GM23338 (cell line): Measurements from ENCODE around the gene NAPG. TPM values are rescaled to one million over a fixed set of nuclear protein-coding genes. Genes with fewer than 3 reads are reported as not detected.

Source experiments
- ATAC-seq: fragments of 200-7000 bp; cut with Tn5 transposase; 3 replicates; pipeline ENCODE4 v1.9.1; 2020
- DNase-seq: peaks from one replicate; pipeline ENCODE4 v3.0.0-alpha.2; 2015; ENCODE audit warnings: low spot score
- H2AFZ ChIP-seq: fragments of 200-600 bp; sonication (generic); 2 replicates; pipeline ENCODE4 v1.8.0; 2016; ENCODE audit warnings: antibody characterized with exemption, mild to moderate bottlenecking, moderate library complexity
- H3F3A ChIP-seq: fragments of 200-600 bp; sonication (generic); replicated peaks from 2 replicates; pipeline ENCODE4 v1.8.0; 2017; ENCODE audit warnings: antibody characterized with exemption, mixed run types, low read depth
- H3K27ac ChIP-seq: fragments of 200-600 bp; sonication (generic); 2 replicates; pipeline ENCODE4 v1.6.1; 2016; ENCODE audit warnings: low read depth
- H3K27me3 ChIP-seq: fragments of 200-600 bp; sonication (generic); 2 replicates; pipeline ENCODE4 v1.8.0; 2016; ENCODE audit warnings: mild to moderate bottlenecking, mixed run types, moderate library complexity; ENCODE audit not compliant: insufficient read depth
- H3K36me3 ChIP-seq: fragments of 200-600 bp; sonication (generic); 2 replicates; pipeline ENCODE4 v1.8.0; 2016; ENCODE audit warnings: mild to moderate bottlenecking; ENCODE audit not compliant: insufficient read depth
- H3K4me1 ChIP-seq: fragments of 200-600 bp; sonication (generic); 2 replicates; pipeline ENCODE4 v1.8.0; 2016; ENCODE audit warnings: mild to moderate bottlenecking, moderate library complexity; ENCODE audit not compliant: insufficient read depth
- H3K4me2 ChIP-seq: fragments of 200-600 bp; sonication (generic); 2 replicates; pipeline ENCODE4 v1.7.1; 2017; ENCODE audit warnings: mixed run types
- H3K4me3 ChIP-seq: fragments of 200-600 bp; sonication (generic); 2 replicates; pipeline ENCODE4 v1.6.1; 2016; ENCODE audit warnings: mixed run types
- H3K79me2 ChIP-seq: fragments of 200-600 bp; sonication (generic); replicated peaks from 2 replicates; pipeline ENCODE4 v1.8.0; 2017; ENCODE audit warnings: mild to moderate bottlenecking; ENCODE audit not compliant: insufficient read depth
- H3K9me2 ChIP-seq: fragments of 200-600 bp; sonication (generic); 2 replicates; pipeline ENCODE4 v1.8.0; 2017; ENCODE audit not compliant: insufficient read depth
- H4K20me1 ChIP-seq: fragments of 200-600 bp; sonication (generic); replicated peaks from 2 replicates; pipeline ENCODE4 v1.8.0; 2017; ENCODE audit warnings: mild to moderate bottlenecking; ENCODE audit not compliant: insufficient read depth
- H3K27ac Mint-ChIP-seq: 2 replicates; pipeline ENCODE4 v1.8.0; 2020; ENCODE audit warnings: inconsistent platforms, mild to moderate bottlenecking, moderate library complexity, mixed read lengths
- H3K27me3 Mint-ChIP-seq: 3 replicates; pipeline ENCODE4 v1.8.0; 2022; ENCODE audit warnings: low read depth, mild to moderate bottlenecking, moderate library complexity, mixed read lengths, inconsistent platforms; ENCODE audit not compliant: insufficient read depth, poor library complexity
- H3K36me3 Mint-ChIP-seq: 3 replicates; pipeline ENCODE4 v1.8.0; 2021; ENCODE audit warnings: low read depth, mild to moderate bottlenecking, inconsistent platforms, moderate library complexity, mixed read lengths
- H3K4me1 Mint-ChIP-seq: 3 replicates; pipeline ENCODE4 v1.8.0; 2020; ENCODE audit warnings: mild to moderate bottlenecking, inconsistent platforms, mixed read lengths
- H3K4me3 Mint-ChIP-seq: 3 replicates; pipeline ENCODE4 v1.8.0; 2021; ENCODE audit warnings: moderate library complexity, mild to moderate bottlenecking, inconsistent platforms, mixed read lengths
- H3K9me3 Mint-ChIP-seq: 3 replicates; pipeline ENCODE4 v1.8.0; 2020; ENCODE audit warnings: moderate library complexity, mild to moderate bottlenecking, inconsistent platforms, mixed read lengths
- CREB1 ChIP-seq: fragments of 250-450 bp; sonication (Bioruptor Pico); IDR thresholded peaks from 2 replicates; pipeline ENCODE4 v1.5.0; 2020; ENCODE audit warnings: low read depth, mild to moderate bottlenecking, moderate library complexity
- CTCF ChIP-seq, 2 experiments: fragments of 200-600 bp in 1 of 2; sonication (generic) in 1 of 2; conservative IDR thresholded peaks; 2 replicates each; pipeline versions ENCODE4 v1.5.1 to v1.6.1; 2016 to 2017; ENCODE audit warnings: antibody characterized with exemption in 2 of 2, low read depth in 2 of 2, mild to moderate bottlenecking in 2 of 2, moderate library complexity in 1 of 2
- ETS1 ChIP-seq: IDR thresholded peaks from 2 replicates; pipeline ENCODE4 v1.6.1; 2016; ENCODE audit warnings: antibody characterized with exemption
- EZH2 ChIP-seq: fragments of 200-600 bp; sonication (generic); IDR thresholded peaks from one replicate; pipeline ENCODE4 v1.8.0; 2017; ENCODE audit warnings: antibody characterized with exemption, mild to moderate bottlenecking, low read depth; ENCODE audit not compliant: unreplicated experiment
- EZH2phosphoT487 ChIP-seq: fragments of 200-600 bp; sonication (generic); IDR thresholded peaks from one replicate; pipeline ENCODE4 v1.8.1; 2018; ENCODE audit warnings: antibody characterized with exemption; ENCODE audit not compliant: unreplicated experiment
- JUNB ChIP-seq: IDR thresholded peaks from one replicate; pipeline ENCODE4 v1.6.1; 2016; ENCODE audit warnings: antibody characterized with exemption; ENCODE audit not compliant: unreplicated experiment
- NANOG ChIP-seq: IDR thresholded peaks from 2 replicates; pipeline ENCODE4 v1.6.1; 2016; ENCODE audit warnings: antibody characterized with exemption, borderline replicate concordance
- POLR2AphosphoS5 ChIP-seq: IDR thresholded peaks from 2 replicates; pipeline ENCODE4 v1.6.1; 2016; ENCODE audit warnings: antibody characterized with exemption, low read depth
- STAT1 ChIP-seq: IDR thresholded peaks from one replicate; pipeline ENCODE4 v1.6.1; 2016; ENCODE audit warnings: antibody characterized with exemption; ENCODE audit not compliant: unreplicated experiment
- ZNF114 ChIP-seq: fragments of 250-450 bp; sonication (Bioruptor Pico); IDR thresholded peaks from 2 replicates; pipeline ENCODE4 v1.5.0; 2020; ENCODE audit warnings: mild to moderate bottlenecking, moderate library complexity
- ZNF331 ChIP-seq: fragments of 250-450 bp; sonication (Bioruptor Pico); IDR thresholded peaks from 2 replicates; pipeline ENCODE4 v1.5.0; 2020; ENCODE audit warnings: low read depth, mild to moderate bottlenecking, moderate library complexity
- ZNF462 ChIP-seq: fragments of 250-450 bp; sonication (Bioruptor Pico); IDR thresholded peaks from 2 replicates; pipeline ENCODE4 v1.5.0; 2020; ENCODE audit warnings: mild to moderate bottlenecking, moderate library complexity
- polyA plus RNA-seq: library from polyadenylated mRNA; unstranded; fragments of >200 nt; fragmentation: Nextera tagmentation; extraction: Ambion mirVana; gene quantifications from 2 replicates; pipeline ENCODE4 v1.2.1, GENCODE V29; 2016
- total RNA-seq: library from RNA; depleted of rRNA; stranded (reverse); fragments of >200 nt; shearing (Covaris generic); gene quantifications from 2 replicates; pipeline ENCODE4 v1.2.3, GENCODE V29; 2014
- TF ChIP-seq, protein P1 (sequence below): IDR thresholded peaks from one replicate; pipeline ENCODE4 v1.6.1; 2018; ENCODE audit warnings: antibody characterized with exemption; ENCODE audit not compliant: unreplicated experiment

NAPG gene
- total and polyA plus RNA-seq, 2 experiments from 2014 or later, result 26.8 to 40.1 TPM

DNA sequence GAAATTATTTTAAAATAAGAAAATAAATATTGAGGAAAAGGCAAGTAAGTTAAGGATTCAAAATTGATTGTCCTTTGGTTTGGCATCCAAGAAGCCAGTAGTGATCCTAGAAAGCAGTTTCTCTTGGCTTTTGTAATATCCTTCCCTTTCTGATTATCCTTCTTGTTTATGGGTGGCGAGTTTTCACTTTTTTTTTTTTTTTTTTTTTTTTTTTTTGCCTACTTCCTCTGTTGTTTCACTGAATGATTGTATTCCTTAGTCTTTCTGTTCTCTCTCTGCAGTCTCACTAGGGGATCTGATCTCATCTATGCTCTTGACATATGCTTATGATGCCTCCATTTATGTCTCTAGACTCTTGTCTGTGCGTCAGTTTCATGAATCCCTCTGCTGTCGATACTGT, 4.2 kb downstream of the NAPG start:
- no peak for ATAC-seq
- Histone ChIP-seq H4K20me1 (peaks cover 20% of the 10 kb centered on the region), H2AFZ (no peak overlapping the region), H3K9me2 (no peaks in the 10 kb centered on the region), H3K4me3 (no peak overlapping the region), H3K4me2 (no peak overlapping the region), H3K36me3 (no peaks in the 10 kb centered on the region; the same call in 1 of the 2 replicates), H3K27me3 (no peaks in the 10 kb centered on the region), H3K27ac (no peak overlapping the region), H3K4me1 (peaks cover 5% of the 10 kb centered on the region; the same call in 1 of the 2 replicates), H3F3A (no peaks in the 10 kb centered on the region), H3K79me2 (peaks cover 77% of the 10 kb centered on the region)
- Mint-ChIP-seq H3K9me3 (no peaks in the 10 kb centered on the region), H3K27me3 (peaks cover 7% of the 10 kb centered on the region), H3K36me3 (peaks cover 4% of the 10 kb centered on the region; the same call in 1 of the 3 replicates), H3K4me1 (peaks cover 17% of the 10 kb centered on the region; the same call in 2 of the 3 replicates), H3K27ac (0 out of 2 replicates have a peak overlapping the region, but pooled peaks have one; percentile 14), H3K4me3 (no peak overlapping the region)
- no peak for TF ChIP-seq ZNF331 (CRISPR knock-in tag)
- TF ChIP-seq ETS1, result no peak
- no peak for TF ChIP-seq STAT1
- TF ChIP-seq ZNF114 (CRISPR knock-in tag), result no peak
- no peak for TF ChIP-seq JUNB
- no peak for TF ChIP-seq EZH2
- TF ChIP-seq CTCF (conservative IDR thresholded peaks at IDR 0.05; ENCODE audit: low read depth in 2 of 2), result no peak
- TF ChIP-seq, protein P1, sequence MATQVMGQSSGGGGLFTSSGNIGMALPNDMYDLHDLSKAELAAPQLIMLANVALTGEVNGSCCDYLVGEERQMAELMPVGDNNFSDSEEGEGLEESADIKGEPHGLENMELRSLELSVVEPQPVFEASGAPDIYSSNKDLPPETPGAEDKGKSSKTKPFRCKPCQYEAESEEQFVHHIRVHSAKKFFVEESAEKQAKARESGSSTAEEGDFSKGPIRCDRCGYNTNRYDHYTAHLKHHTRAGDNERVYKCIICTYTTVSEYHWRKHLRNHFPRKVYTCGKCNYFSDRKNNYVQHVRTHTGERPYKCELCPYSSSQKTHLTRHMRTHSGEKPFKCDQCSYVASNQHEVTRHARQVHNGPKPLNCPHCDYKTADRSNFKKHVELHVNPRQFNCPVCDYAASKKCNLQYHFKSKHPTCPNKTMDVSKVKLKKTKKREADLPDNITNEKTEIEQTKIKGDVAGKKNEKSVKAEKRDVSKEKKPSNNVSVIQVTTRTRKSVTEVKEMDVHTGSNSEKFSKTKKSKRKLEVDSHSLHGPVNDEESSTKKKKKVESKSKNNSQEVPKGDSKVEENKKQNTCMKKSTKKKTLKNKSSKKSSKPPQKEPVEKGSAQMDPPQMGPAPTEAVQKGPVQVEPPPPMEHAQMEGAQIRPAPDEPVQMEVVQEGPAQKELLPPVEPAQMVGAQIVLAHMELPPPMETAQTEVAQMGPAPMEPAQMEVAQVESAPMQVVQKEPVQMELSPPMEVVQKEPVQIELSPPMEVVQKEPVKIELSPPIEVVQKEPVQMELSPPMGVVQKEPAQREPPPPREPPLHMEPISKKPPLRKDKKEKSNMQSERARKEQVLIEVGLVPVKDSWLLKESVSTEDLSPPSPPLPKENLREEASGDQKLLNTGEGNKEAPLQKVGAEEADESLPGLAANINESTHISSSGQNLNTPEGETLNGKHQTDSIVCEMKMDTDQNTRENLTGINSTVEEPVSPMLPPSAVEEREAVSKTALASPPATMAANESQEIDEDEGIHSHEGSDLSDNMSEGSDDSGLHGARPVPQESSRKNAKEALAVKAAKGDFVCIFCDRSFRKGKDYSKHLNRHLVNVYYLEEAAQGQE, result no peak
- no peak for TF ChIP-seq EZH2phosphoT487
- no peak for TF ChIP-seq ZNF462 (CRISPR knock-in tag)
- no peak for TF ChIP-seq NANOG
- no peak for TF ChIP-seq CREB1 (CRISPR knock-in tag)
- TF ChIP-seq POLR2AphosphoS5, result no peak
- DNase-seq, result no peak
